ENCODE results near the gene BRI3.

DNA sequence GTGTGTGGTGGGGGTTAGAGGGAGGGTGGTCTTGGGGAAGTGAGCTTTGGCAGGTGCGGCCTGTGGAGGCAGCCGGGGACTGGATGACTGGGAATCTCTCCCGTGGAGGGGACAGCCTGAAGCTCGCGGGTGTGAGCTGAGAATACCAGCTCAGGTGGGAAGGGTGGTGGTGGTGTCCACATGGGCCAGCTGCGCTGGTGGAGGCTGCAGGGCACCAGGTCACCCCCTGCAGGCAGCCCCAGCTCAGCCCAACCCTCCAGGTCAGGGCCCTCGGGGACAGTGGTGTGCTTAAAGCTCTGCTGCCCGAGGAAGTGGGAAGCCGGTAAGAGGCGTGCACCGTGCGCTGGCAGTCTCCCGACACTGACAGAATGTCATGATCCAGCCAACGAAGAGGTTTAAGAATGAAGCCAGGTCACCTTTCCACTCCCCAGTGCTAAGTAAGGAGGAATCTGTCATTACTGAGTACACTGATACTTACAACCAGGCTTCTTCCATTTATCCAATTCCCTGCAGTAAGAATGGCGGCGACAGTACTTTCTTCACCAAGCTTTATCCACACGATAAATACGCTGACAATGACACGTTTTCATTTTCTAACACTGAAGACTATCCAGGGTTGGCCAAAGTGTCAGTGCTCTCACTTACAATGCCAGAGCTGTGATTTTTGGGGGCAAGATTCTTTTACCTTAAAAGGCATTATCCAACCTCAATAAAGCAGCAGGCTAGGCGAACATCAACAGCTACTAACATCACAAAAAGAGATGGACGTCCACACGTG lies 20.4 kb downstream of the BRI3 start:
- TF ChIP-seq ZNF274 (IDR thresholded peaks at IDR 0.05; ENCODE audit: low read depth, low read length) (no peak), YY1 (IDR thresholded peaks at IDR 0.05; ENCODE audit: insufficient read depth, insufficient read length) (no peak), SUZ12 (IDR thresholded peaks at IDR 0.05; ENCODE audit: extremely low read depth, insufficient read depth, insufficient read length) (no peak)

Measured in NT2/D1 (cell line).